HS-5 (cell line): ENCODE data around the gene SPHKAP.
A peak's percentile ranks its signal among the peaks of the same experiment; 100 is the strongest.
"Not testable (repeated sequence)": the region's sequence is repeated elsewhere in the genome, so short reads cannot be mapped to it uniquely, and the experiment has no call there.

ENCODE experiments used
- DNase-seq: peaks from one replicate; pipeline ENCODE4 v3.0.0-alpha.2; 2012; ENCODE audit warnings: low read depth

SPHKAP gene

DNA sequence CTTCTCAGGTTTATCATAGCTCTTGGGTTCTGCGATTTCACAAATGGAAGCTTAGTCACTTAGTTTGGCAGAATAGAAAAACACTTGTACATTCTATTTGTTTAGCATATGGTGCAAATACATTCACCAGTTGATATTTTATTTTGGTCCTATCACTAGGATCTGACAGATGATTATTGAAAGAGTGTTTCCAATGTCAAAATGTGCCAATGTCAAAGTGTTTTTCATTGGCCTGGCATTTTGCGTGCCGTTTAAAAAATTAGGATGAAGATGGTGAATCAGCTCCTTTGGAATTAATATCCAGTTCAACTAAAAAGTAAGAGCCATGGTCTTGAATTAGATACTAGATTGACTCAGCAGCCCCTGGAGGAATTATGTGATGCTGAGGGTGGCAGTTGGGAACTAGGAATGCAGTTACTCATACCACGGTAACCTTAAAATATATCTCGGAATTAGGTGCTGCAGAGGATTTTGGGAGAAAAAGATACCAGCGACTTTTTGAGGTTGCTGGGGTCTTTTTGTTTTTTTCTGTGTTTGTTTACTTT lies 87.0 kb downstream of the SPHKAP start:
- DNase-seq: peak; percentile 35

GRCh38 chr2:228092056-228092455 lies 89.4 kb downstream of the SPHKAP start:
- no peak for DNase-seq

DNA sequence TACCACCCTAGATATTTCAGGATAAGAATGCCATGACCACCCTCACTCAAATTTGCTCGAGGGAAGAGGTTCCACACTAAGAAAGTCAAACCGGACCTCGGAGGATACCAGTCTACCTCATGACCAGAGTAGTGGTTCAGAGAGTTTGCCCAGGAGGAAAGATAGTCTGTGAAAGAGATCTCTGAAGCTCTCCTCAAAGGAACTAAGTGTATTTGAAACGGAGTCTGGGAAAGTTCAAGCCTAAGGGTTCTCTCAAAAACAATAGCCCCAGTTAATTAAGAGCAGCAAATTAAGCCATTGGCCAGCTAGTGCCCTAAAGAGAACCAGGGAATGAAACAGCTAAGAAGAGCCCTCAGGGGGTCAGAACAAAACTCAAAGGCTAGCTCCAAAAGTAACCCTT lies 94.9 kb downstream of the SPHKAP start:
- DNase-seq: no peak

DNA sequence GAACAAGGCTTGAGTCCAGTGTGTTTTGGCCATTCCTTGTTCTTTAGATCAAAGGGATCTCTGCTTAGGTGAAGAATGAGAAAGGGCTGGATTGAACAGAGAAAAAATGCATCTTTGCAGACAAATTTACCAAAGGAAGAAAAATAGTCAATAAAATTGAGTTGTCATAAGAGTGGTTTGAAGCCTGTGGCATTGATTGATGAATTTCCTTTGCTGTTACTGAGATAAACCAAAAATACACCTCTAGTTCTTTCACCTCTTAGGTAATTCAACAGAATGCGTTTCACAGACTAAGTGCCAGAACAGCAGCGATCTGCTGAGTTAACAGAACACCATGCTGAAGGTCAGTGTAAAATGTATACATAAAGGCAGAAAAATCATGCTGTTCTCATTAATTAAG lies 96.8 kb downstream of the SPHKAP start:
- no peak for DNase-seq

GRCh38 chr2:228083131-228083530 lies 98.4 kb downstream of the SPHKAP start:
- no peak for DNase-seq

DNA sequence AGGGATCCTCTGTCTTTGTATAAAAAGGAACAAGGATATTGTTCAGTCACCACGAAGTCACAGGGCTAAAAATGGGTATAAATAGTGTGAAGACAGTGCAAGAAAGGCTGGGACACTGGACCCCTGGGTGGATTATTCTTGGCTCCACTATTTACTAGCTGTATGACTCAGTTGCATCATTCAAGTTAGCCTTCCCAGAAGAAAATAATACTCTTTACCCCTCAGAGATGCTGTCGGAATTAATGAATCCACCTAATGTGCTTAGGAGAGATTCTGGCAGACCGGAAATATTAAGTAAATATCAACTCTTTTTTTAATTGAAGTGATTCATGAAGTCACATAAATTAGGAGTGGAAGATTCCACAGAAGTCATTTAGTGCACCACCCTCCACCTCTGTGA lies 98.9 kb downstream of the SPHKAP start:
- DNase-seq: no peak

DNA sequence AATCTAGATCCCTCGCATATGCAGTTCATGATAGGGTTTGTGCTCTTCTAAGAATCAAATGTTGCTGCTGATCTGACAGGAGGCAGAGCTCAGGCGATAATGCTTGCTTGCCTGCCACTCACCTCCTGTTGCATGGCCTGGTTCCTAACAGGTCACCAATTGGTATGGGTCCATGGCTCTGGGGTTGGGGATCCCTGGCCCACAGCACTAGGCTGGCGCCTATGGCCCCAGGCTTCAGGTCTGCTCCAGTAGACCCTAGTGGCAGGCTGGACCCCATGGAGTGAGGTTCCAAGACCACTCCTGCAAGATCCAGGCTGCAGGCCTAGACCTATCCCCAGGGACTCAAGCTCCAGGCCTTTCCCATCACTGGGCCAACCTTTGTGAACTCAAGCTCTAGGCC lies 102.3 kb downstream of the SPHKAP start:
- no peak for DNase-seq

- DNase-seq: not testable (repeated sequence)
Observed at GRCh38 chr2:228076695-228077094, 104.8 kb downstream of the SPHKAP start.

GRCh38 chr2:228072669-228073068 lies 108.8 kb downstream of the SPHKAP start:
- no peak for DNase-seq

DNA sequence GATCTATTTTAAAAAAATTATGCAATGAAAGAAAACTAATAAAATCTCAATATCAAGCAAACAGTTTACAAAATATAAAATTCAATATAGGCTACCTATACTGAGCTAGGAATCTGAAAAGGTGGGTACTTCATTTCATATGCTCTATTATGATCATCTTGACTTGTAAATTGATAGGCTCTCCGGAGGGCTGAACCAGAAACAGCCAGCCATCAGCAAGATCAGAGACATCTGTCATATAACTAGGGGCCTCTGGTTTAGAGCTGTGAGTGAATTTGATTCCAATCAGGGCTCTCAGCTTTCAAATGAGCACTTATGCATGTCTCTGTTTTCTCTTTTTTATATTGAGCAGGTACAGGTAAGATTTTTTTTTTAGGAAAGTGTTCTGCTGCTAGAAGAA lies 114.2 kb downstream of the SPHKAP start:
- no peak for DNase-seq

DNA sequence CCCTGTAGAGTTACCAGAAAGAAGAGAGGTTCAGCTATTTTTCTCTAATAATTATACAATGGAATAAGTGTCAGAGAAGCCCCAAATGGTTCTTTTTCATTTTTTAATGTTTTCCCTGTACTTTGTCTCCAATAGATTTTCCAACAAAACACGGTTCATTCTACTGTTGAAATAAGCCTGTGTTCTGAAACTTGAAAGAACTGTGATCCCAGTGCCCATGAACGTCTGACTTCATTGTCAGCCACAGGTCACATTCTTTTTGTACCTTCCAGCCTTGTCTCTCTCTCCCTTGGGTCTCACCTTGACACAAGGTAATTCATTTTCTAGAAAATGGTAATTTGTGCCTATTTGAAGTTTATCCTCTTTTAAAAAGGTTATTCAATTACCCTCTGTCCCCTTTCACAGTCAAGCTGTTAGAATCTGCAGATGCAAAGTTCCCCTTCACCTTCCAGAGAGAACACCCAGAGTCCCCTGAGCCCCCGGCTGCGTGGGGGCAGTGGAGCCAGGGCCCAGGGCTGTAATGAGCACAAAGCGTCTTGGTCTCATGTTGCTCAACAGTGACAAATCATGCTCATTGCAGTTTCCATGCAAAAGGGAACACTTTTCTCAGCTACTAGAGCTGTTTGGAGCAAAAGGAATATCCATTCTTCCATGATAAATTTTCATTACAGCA lies 115.2 kb downstream of the SPHKAP start:
- DNase-seq: no peak

DNA sequence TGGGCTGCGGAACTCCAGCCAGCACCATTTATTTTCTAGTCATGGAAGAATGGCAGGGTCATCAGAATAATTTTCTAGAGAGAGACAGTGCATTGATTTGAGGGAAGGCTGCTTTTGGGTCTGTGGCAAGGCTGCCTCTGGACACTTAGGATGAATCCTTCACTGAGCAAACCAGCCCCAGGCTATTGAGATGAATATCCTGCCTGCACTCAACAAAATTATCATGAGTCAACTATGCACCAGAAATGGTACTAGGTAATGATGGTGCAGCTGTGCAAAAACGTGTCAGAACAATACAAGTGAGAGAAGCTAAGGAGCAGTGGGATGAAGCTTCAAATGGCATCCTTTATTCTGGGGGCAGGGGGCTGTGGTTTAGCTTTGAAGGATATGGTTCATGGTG lies 115.8 kb downstream of the SPHKAP start:
- DNase-seq: no peak

DNA sequence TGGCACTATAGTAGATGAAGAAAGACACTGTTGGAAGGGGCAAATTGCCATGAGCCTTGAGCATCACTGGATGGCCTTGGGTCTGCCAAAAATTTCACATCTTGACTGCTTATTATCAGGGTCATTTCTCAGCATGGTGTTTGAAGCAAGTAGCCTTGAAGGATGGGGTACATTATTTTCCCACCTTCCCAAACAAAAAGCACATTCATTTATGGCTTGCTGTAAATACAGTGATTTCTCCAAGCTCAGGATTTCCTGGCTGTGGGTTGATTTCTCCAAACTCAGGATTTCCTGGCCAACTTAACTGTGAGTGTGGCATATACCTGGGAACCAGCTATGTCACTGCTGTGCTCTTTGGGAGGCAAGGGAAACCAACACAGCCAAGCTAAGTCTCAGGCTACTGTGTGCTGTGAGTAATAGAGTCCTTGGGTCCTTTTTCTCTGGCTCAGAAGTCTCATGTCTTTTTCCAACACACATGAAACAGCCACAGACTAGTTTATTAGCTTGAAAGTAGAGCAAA lies 116.6 kb downstream of the SPHKAP start:
- DNase-seq: no peak

GRCh38 chr2:228064024-228064423 lies 117.5 kb downstream of the SPHKAP start:
- DNase-seq: no peak

DNA sequence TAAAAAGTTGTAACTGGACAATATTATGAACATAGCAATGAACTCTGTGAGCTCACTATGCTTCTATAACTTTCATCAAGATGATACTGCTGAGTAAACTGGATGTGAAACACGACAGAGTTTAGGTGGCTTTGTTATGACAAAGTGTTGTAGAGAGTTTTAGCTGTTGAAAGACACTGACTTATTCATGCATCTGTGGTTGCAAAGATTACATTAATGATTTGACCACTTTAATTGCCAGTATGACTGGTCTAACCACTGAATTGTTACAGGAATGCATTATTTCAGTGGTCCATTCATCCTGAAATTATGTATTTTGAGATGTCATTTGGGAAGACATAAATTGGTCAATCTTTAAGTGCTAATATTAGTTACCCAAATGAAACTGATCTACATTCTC lies 117.9 kb downstream of the SPHKAP start:
- peak; percentile 10 for DNase-seq

- DNase-seq: no peak
Observed at GRCh38 chr2:228059735-228060134, 121.8 kb downstream of the SPHKAP start.

- DNase-seq: no peak
Observed at GRCh38 chr2:228056293-228057097, 125.0 kb downstream of the SPHKAP start.

- peak; percentile 52 for DNase-seq
Observed at GRCh38 chr2:228048838-228049490, 132.5 kb downstream of the SPHKAP start.

- DNase-seq: no peak
Observed at GRCh38 chr2:228040995-228041394, 140.5 kb downstream of the SPHKAP start.

GRCh38 chr2:228039752-228040534 lies 141.5 kb downstream of the SPHKAP start:
- no peak for DNase-seq

- no peak for DNase-seq
Observed at GRCh38 chr2:228038967-228039366, 142.5 kb downstream of the SPHKAP start.

- DNase-seq: no peak
Observed at GRCh38 chr2:228037915-228038314, 143.6 kb downstream of the SPHKAP start.
